Left ventricle myocardium inferior (tissue), 1 donor: ENCODE measurements around the gene AKAP12. TPM values are rescaled to one million over a fixed set of nuclear protein-coding genes. Genes with fewer than 3 reads are reported as not detected.
"Not testable (repeated sequence)": the region's sequence is repeated elsewhere in the genome, so short reads cannot be mapped to it uniquely, and the experiment has no call there.

Experiments
- DNase-seq: peaks from one replicate; pipeline ENCODE4 v3.0.0-alpha.2; 2020
- H3K27ac ChIP-seq: fragments of 200-600 bp; replicated peaks from 2 replicates; pipeline ENCODE4 v1.8.0; 2021
- H3K27me3 ChIP-seq: fragments of 200-600 bp; 2 replicates; pipeline ENCODE4 v1.8.0; 2021; ENCODE audit warnings: low read depth
- H3K36me3 ChIP-seq: fragments of 200-600 bp; 2 replicates; pipeline ENCODE4 v1.8.0; 2021
- H3K4me1 ChIP-seq: fragments of 200-600 bp; 2 replicates; pipeline ENCODE4 v1.8.0; 2021
- H3K4me3 ChIP-seq: fragments of 200-600 bp; 2 replicates; pipeline ENCODE4 v1.8.0; 2021; ENCODE audit warnings: mild to moderate bottlenecking, moderate library complexity
- H3K9me3 ChIP-seq: fragments of 200-600 bp; replicated peaks from 2 replicates; pipeline ENCODE4 v1.8.0; 2021
- intact Hi-C: fragments of 100-400 bp; cut with micrococcal nuclease; formaldehyde crosslinking; loops from one replicate; pipeline ENCODE4 v1.11.0; 2022
- total RNA-seq: library from RNA; stranded (reverse); fragmentation: NEBNext Ultra II Directional; extraction: Animal tissue kit (Norgen Biotek cat#: 25700); gene quantifications from one replicate; pipeline ENCODE4 v1.2.1, GENCODE V29; 2021
- TF ChIP-seq, protein P1 (sequence below): fragments of 200-600 bp; IDR thresholded peaks from 2 replicates; pipeline ENCODE4 v1.8.0; 2021; ENCODE audit warnings: antibody characterized with exemption, mild to moderate bottlenecking, borderline replicate concordance
- donor health status: DM: no; HTN: yes; CAD: no; lungs with severe emphysema.

The AKAP12 gene
- total RNA-seq, 1 donor from 2014 or later = 13.1 TPM

DNA sequence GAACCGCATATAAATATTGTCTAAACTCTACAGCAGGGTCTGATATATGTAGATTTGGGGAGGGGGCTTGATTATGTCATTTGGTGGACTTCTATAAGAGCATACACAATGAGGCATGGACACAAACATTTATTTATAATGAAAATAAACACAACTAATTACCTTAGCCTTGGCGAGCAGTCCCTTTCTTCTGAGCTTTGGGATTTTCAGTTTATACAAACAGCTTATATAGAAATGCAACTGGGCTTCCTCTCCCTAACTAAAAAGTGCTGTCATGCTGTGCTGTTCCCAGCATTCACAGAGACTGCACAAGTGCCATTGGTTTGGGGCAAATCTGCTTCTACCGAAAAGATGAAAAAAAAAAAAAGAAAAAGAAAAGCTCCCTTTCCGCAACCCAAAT lies 69.9 kb downstream of the AKAP12 start:
- Histone ChIP-seq H3K36me3 (peaks cover 9% of the 10 kb centered on the region), H3K9me3 (no peaks in the 10 kb centered on the region), H3K4me1 (peaks cover 11% of the 10 kb centered on the region), H3K27ac (no peak overlapping the region), H3K4me3 (no peak overlapping the region), H3K27me3 (no peaks in the 10 kb centered on the region)
- intact Hi-C loops = no loop called here
- no peak for DNase-seq
- TF ChIP-seq, protein P1, sequence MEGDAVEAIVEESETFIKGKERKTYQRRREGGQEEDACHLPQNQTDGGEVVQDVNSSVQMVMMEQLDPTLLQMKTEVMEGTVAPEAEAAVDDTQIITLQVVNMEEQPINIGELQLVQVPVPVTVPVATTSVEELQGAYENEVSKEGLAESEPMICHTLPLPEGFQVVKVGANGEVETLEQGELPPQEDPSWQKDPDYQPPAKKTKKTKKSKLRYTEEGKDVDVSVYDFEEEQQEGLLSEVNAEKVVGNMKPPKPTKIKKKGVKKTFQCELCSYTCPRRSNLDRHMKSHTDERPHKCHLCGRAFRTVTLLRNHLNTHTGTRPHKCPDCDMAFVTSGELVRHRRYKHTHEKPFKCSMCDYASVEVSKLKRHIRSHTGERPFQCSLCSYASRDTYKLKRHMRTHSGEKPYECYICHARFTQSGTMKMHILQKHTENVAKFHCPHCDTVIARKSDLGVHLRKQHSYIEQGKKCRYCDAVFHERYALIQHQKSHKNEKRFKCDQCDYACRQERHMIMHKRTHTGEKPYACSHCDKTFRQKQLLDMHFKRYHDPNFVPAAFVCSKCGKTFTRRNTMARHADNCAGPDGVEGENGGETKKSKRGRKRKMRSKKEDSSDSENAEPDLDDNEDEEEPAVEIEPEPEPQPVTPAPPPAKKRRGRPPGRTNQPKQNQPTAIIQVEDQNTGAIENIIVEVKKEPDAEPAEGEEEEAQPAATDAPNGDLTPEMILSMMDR = no peak

DNA sequence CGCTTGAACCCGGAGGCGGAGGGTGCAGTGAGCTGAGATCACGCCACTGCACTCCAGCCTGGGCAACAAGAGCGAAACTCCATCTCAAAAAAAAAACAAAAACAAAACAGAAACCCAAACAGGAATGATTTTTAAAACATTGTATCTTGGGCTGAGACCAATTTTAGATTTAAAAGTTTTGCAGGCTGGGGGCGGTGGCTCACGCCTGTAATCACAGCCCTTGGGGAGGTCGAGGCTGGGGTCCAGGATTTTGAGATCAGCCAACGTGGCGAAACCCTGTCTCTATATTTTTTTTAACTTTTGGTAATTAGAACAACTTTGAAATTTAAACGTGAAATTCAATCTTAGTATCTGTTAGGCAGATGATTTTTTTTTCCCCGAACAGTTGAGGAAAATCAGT lies 70.5 kb downstream of the AKAP12 start:
- DNase-seq = no peak
- Histone ChIP-seq H3K4me1 (peaks cover 11% of the 10 kb centered on the region), H3K27ac (no peak overlapping the region), H3K27me3 (no peaks in the 10 kb centered on the region), H3K4me3 (no peak overlapping the region), H3K36me3 (peaks cover 11% of the 10 kb centered on the region), H3K9me3 (no peaks in the 10 kb centered on the region)
- TF ChIP-seq, protein P1 = no peak
- intact Hi-C loops = no loop called here

DNA sequence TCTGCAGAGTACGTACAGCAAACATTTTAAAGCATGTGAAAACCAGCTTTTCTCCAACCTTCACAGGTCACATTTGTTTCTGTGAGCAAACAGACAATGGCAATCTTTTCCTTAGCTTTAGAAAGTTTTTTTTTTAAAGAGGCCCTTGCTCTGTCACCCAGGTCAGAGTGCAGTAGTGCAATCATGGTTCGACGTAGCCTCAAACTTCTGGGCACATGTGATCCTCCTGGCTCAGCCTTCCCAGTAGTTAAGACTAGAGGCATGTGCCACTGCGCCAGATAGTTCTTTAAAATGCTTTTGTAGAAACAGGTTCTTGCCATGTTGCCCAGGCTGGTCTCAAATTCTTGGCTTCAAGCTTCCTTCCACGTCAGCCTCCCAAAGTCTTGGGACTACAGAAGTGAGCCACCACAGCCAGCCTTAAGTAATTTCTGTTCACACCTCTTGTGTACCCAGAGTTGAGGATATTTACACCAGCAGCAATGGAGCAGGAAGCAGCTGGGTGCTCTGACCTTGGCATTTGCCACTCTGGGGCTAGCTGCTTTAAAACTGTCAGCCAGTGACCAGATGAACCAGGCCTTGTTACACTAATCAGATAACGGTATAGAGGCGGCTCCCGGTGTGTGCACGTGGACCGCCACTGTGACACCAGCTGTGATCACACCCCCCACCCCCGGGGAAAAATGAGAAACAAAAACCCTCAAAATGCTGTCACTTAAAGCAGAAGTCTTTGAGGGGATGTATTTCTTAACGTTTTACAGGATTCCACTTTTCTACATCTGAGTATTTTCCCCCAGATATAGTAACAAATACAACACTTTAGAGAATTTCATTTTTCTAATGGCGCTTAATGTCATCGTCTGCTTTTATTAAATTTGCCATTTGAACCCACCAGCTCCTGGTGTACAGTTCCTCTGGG lies 71.3 kb downstream of the AKAP12 start:
- Histone ChIP-seq H3K9me3 (no peaks in the 10 kb centered on the region), H3K4me3 (no peak overlapping the region), H3K27ac (no peak overlapping the region), H3K27me3 (no peaks in the 10 kb centered on the region), H3K4me1 (peaks cover 11% of the 10 kb centered on the region), H3K36me3 (peaks cover 12% of the 10 kb centered on the region)
- no peak for DNase-seq
- intact Hi-C loops = no loop called here
- TF ChIP-seq, protein P1 = no peak

DNA sequence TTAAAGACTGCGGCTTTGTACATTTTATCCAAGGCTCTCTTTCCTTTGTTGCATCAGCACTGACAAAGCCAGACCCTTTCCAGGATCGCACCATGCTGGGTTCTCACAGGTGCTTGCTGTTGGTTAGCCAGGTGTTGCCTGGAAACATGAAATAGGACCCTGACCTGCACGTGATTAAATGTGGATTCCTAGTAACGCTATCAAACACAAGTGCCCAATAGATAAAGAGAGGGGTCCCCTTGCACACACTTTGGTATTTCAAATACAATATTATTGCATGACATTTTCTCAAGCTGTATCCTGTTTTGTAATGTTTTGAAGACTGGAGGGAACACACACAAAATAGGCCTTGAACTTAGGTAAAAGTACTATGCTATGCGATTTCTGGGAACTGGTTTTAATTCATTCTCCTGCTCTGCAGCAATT lies 73.3 kb downstream of the AKAP12 start:
- TF ChIP-seq, protein P1 = no peak
- DNase-seq = no peak
- H3K27ac ChIP-seq = peak overlapping the region; percentile 28
- peaks cover 19% of the 10 kb centered on the region for H3K4me1 ChIP-seq
- peaks cover 12% of the 10 kb centered on the region for H3K36me3 ChIP-seq
- peaks cover 2% of the 10 kb centered on the region for H3K9me3 ChIP-seq
- no peak overlapping the region for H3K4me3 ChIP-seq
- H3K27me3 ChIP-seq = no peaks in the 10 kb centered on the region
- intact Hi-C loops = no loop called here

DNA sequence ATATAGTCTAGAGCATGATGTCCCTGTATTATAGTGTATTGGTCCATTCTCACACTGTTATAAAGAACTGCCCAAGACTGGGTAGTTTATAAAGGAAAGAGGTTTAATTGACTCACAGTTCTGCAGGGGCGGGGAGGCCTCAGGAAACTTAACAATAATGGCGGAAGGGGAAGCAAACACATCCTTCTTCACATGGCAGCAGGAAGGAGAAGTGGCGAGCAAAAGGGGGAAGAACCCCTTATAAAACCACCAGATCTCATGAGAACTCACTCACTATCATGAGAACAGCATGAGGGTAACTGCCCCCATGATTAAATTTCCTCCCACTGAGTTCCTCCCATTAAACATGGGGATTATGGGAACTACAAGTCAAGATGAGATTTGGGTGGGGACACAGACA lies 75.9 kb downstream of the AKAP12 start:
- DNase-seq, H3K27me3 ChIP-seq, H3K36me3 ChIP-seq, H3K27ac ChIP-seq, H3K4me3 ChIP-seq, intact Hi-C loops, H3K9me3 ChIP-seq: not testable (repeated sequence)
- H3K4me1 ChIP-seq = peaks cover 19% of the 10 kb centered on the region
